Astrocyte (in vitro differentiated cells and primary cell): ENCODE results near the gene VEPH1. TPM values are rescaled to one million over a fixed set of nuclear protein-coding genes. Genes with fewer than 3 reads are reported as not detected.

Experiments used
- DNase-seq: peaks from one replicate; pipeline ENCODE4 v3.0.0-alpha.2; 2010; ENCODE audit warnings: low read depth
- FAIRE-seq: peaks from 2 replicates; lab custom pipeline; 2011; peaks lifted over from hg19 to GRCh38; lab: Jason Lieb, UNC
- H2AFZ ChIP-seq: 2 replicates; pipeline ENCODE4 v1.6.0; 2012; ENCODE audit warnings: low read depth, low read length, inconsistent platforms
- H3K27ac ChIP-seq: 2 replicates; pipeline ENCODE4 v1.5.1; 2011; ENCODE audit warnings: low read depth, low read length, inconsistent platforms
- H3K27me3 ChIP-seq: 2 replicates; pipeline ENCODE4 v1.6.0; 2011; ENCODE audit warnings: low read length, inconsistent platforms; ENCODE audit not compliant: insufficient read depth
- H3K36me3 ChIP-seq: 2 replicates; pipeline ENCODE4 v1.5.1; 2011; ENCODE audit warnings: low read length, inconsistent platforms; ENCODE audit not compliant: insufficient read depth
- H3K4me1 ChIP-seq: 2 replicates; pipeline ENCODE4 v1.5.1; 2011; ENCODE audit warnings: low read length, inconsistent platforms; ENCODE audit not compliant: insufficient read depth
- H3K4me2 ChIP-seq: 2 replicates; pipeline ENCODE4 v1.6.0; 2012; ENCODE audit warnings: low read length, inconsistent platforms
- H3K4me3 ChIP-seq: 2 replicates; pipeline ENCODE4 v1.5.1; 2011; ENCODE audit warnings: low read depth, mild to moderate bottlenecking, low read length, inconsistent platforms; ENCODE audit not compliant: insufficient read depth
- H3K79me2 ChIP-seq: 2 replicates; pipeline ENCODE4 v1.6.0; 2012; ENCODE audit warnings: mild to moderate bottlenecking, low read length, inconsistent platforms; ENCODE audit not compliant: insufficient read depth
- H3K9ac ChIP-seq: 2 replicates; pipeline ENCODE4 v1.6.0; 2012; ENCODE audit warnings: mild to moderate bottlenecking, low read length, inconsistent platforms
- H3K9me3 ChIP-seq: 2 replicates; pipeline ENCODE4 v1.5.1; 2012; ENCODE audit warnings: low read depth, mild to moderate bottlenecking, low read length, inconsistent platforms; ENCODE audit not compliant: insufficient read depth
- H4K20me1 ChIP-seq: 2 replicates; pipeline ENCODE4 v1.6.0; 2012; ENCODE audit warnings: low read length, inconsistent platforms; ENCODE audit not compliant: insufficient read depth
- H3K27ac Mint-ChIP-seq: one replicate; pipeline ENCODE4 v1.8.0; 2021; ENCODE audit warnings: mild to moderate bottlenecking, mixed read lengths; ENCODE audit not compliant: unreplicated experiment
- H3K27me3 Mint-ChIP-seq: one replicate; pipeline ENCODE4 v1.8.0; 2021; ENCODE audit warnings: low read depth, mixed read lengths; ENCODE audit not compliant: unreplicated experiment
- H3K36me3 Mint-ChIP-seq: one replicate; pipeline ENCODE4 v1.8.0; 2021; ENCODE audit warnings: low read depth, mixed read lengths; ENCODE audit not compliant: unreplicated experiment
- H3K4me1 Mint-ChIP-seq: one replicate; pipeline ENCODE4 v1.8.0; 2021; ENCODE audit warnings: low read depth, mixed read lengths; ENCODE audit not compliant: unreplicated experiment
- H3K4me3 Mint-ChIP-seq: one replicate; pipeline ENCODE4 v1.8.0; 2021; ENCODE audit warnings: mild to moderate bottlenecking, moderate library complexity, mixed read lengths; ENCODE audit not compliant: unreplicated experiment
- H3K9me3 Mint-ChIP-seq: one replicate; pipeline ENCODE4 v1.8.0; 2021; ENCODE audit warnings: mild to moderate bottlenecking, mixed read lengths; ENCODE audit not compliant: unreplicated experiment
- CTCF ChIP-seq: IDR thresholded peaks from 2 replicates; pipeline ENCODE4 v1.5.1; 2011; ENCODE audit warnings: low read depth, mild to moderate bottlenecking, inconsistent platforms, low read length, moderate library complexity; ENCODE audit not compliant: insufficient read depth
- EZH2 ChIP-seq: IDR thresholded peaks from 2 replicates; pipeline ENCODE4 v1.6.1; 2012; ENCODE audit warnings: mild to moderate bottlenecking, low read length, inconsistent platforms; ENCODE audit not compliant: insufficient read depth
- total RNA-seq: library from RNA; stranded (reverse); gene quantifications from 2 replicates; pipeline ENCODE4 v1.2.1, GENCODE V29; 2021

Gene VEPH1
- total RNA-seq, 1 donor from 2014 or later = 9.4 TPM

- Mint-ChIP-seq H3K4me3 (no peak overlapping the region), H3K36me3 (no peaks in the 10 kb centered on the region), H3K9me3 (no peaks in the 10 kb centered on the region), H3K4me1 (peaks cover 4% of the 10 kb centered on the region), H3K27me3 (no peaks in the 10 kb centered on the region), H3K27ac (no peak overlapping the region)
- TF ChIP-seq CTCF = no peak
- TF ChIP-seq EZH2 = no peak
- Histone ChIP-seq H3K4me2 (peak overlapping the region; percentile 81), H3K36me3 (no peaks in the 10 kb centered on the region), H3K9me3 (no peaks in the 10 kb centered on the region), H3K27me3 (no peaks in the 10 kb centered on the region), H3K4me3 (peak overlapping the region; percentile 13), H2AFZ (no peak overlapping the region), H3K27ac (peak overlapping the region; percentile 45), H3K79me2 (no peaks in the 10 kb centered on the region), H3K9ac (no peak overlapping the region), H3K4me1 (peaks cover 22% of the 10 kb centered on the region), H4K20me1 (no peaks in the 10 kb centered on the region)
- FAIRE-seq (no peak), DNase-seq (no peak)
Observed at GRCh38 chr3:157459706-157460105, 43.5 kb downstream of the VEPH1 start.

GRCh38 chr3:157453824-157454223, 49.4 kb downstream of the VEPH1 start:
- no peaks in the 10 kb centered on the region for H3K4me1 ChIP-seq
- H3K4me2 ChIP-seq = no peak overlapping the region
- no peak for FAIRE-seq
- H3K9me3 ChIP-seq = no peaks in the 10 kb centered on the region
- TF ChIP-seq CTCF (no peak), EZH2 (no peak)
- H3K9ac ChIP-seq = no peak overlapping the region
- H3K27ac ChIP-seq = no peak overlapping the region
- H3K27me3 Mint-ChIP-seq = no peaks in the 10 kb centered on the region
- no peaks in the 10 kb centered on the region for H3K4me1 Mint-ChIP-seq
- H4K20me1 ChIP-seq = no peaks in the 10 kb centered on the region
- no peaks in the 10 kb centered on the region for H3K36me3 ChIP-seq
- H3K36me3 Mint-ChIP-seq = no peaks in the 10 kb centered on the region
- no peak overlapping the region for H2AFZ ChIP-seq
- no peak overlapping the region for H3K27ac Mint-ChIP-seq
- H3K4me3 ChIP-seq = no peak overlapping the region
- DNase-seq = no peak
- H3K27me3 ChIP-seq = no peaks in the 10 kb centered on the region
- no peaks in the 10 kb centered on the region for H3K9me3 Mint-ChIP-seq
- no peak overlapping the region for H3K4me3 Mint-ChIP-seq
- H3K79me2 ChIP-seq = no peaks in the 10 kb centered on the region

- Histone ChIP-seq H3K9me3 (no peaks in the 10 kb centered on the region), H3K9ac (no peak overlapping the region), H3K79me2 (no peaks in the 10 kb centered on the region), H3K36me3 (no peaks in the 10 kb centered on the region), H3K27ac (no peak overlapping the region), H3K4me2 (no peak overlapping the region), H2AFZ (no peak overlapping the region), H3K4me3 (no peak overlapping the region), H4K20me1 (no peaks in the 10 kb centered on the region), H3K27me3 (no peaks in the 10 kb centered on the region), H3K4me1 (no peaks in the 10 kb centered on the region)
- Mint-ChIP-seq H3K9me3 (no peaks in the 10 kb centered on the region), H3K36me3 (no peaks in the 10 kb centered on the region), H3K4me3 (no peak overlapping the region), H3K27me3 (no peaks in the 10 kb centered on the region), H3K27ac (no peak overlapping the region), H3K4me1 (no peaks in the 10 kb centered on the region)
- no peak for FAIRE-seq
- DNase-seq = no peak
- TF ChIP-seq CTCF = no peak
- no peak for TF ChIP-seq EZH2
Observed at GRCh38 chr3:157452097-157452496, 51.1 kb downstream of the VEPH1 start.
